ENCODE data around the gene DLG2. TPM values are rescaled to one million over a fixed set of nuclear protein-coding genes. Genes with fewer than 3 reads are reported as not detected.

DLG2 gene
- total and polyA plus RNA-seq, 9 of the 15 experiments (the other 6 are each of a cell fraction or from before 2014, with no cell fraction given), result 0.52 to 1.6 (median 0.95) TPM

DNA sequence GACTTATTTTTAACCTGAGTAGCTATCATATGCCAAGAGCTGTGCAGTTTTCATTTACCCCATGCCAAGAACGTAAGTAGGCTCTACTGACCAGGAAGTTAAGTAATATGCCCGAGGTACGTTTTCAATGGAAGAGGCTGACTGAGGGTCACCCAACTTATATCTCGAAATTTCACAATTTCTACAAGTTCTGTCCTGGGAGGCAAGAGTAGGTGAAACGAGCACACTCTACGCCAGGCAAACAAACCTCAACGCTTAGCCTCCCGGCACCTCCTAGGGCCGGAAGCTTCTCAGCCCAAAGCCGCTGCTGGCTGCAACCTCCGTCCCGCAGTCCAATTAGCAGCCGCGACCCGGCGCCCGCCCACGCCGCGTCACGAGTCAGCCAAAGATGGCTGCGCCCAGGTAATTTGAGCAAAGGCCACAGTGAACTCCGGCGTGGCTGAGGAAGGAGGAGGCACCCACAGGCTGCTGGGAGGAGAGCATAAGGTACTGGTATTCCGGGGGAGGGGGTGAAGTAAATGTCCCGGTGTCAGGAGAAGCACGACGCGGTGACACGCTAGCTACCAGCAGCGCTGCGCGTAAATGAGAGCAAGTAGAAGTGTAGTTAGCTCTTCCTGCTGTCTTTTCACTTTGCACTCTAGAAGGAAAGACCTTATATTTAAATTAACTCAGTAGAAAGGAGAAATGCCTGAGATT, 20.6 kb upstream of the DLG2 start, which contains the start of gene TMEM126A (continued):
- TF ChIP-seq, protein P1, sequence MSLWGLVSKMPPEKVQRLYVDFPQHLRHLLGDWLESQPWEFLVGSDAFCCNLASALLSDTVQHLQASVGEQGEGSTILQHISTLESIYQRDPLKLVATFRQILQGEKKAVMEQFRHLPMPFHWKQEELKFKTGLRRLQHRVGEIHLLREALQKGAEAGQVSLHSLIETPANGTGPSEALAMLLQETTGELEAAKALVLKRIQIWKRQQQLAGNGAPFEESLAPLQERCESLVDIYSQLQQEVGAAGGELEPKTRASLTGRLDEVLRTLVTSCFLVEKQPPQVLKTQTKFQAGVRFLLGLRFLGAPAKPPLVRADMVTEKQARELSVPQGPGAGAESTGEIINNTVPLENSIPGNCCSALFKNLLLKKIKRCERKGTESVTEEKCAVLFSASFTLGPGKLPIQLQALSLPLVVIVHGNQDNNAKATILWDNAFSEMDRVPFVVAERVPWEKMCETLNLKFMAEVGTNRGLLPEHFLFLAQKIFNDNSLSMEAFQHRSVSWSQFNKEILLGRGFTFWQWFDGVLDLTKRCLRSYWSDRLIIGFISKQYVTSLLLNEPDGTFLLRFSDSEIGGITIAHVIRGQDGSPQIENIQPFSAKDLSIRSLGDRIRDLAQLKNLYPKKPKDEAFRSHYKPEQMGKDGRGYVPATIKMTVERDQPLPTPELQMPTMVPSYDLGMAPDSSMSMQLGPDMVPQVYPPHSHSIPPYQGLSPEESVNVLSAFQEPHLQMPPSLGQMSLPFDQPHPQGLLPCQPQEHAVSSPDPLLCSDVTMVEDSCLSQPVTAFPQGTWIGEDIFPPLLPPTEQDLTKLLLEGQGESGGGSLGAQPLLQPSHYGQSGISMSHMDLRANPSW (CRISPR knock-in tag; IDR thresholded peaks at IDR 0.05), result no peak
- TF ChIP-seq CEBPB (tag; IDR thresholded peaks at IDR 0.05) (peak; percentile 59), RAD51 (IDR thresholded peaks at IDR 0.05; ENCODE audit: borderline replicate concordance, low read depth) (peak; percentile 58; the same call in 1 of the 2 replicates), CTCFL (IDR thresholded peaks at IDR 0.05; ENCODE audit: borderline replicate concordance, insufficient read depth, low read depth, low read length, poor library complexity, severe bottlenecking) (no peak), POLR2B (IDR thresholded peaks at IDR 0.05; ENCODE audit: low read depth, partially characterized antibody) (peak; percentile 92), FOXM1 (IDR thresholded peaks at IDR 0.05; ENCODE audit: low read depth) (0 out of 2 replicates have a peak, but pooled peaks have one; percentile 14), FOXM1 (CRISPR knock-in tag; IDR thresholded peaks at IDR 0.05; ENCODE audit: low read depth) (no peak), SOX6 (IDR thresholded peaks at IDR 0.05) (0 out of 2 replicates have a peak, but pooled peaks have one; percentile 25), POLR3A (IDR thresholded peaks at IDR 0.05; ENCODE audit: borderline replicate concordance, extremely low read depth, insufficient read depth, insufficient read length) (no peak), SMARCE1 (IDR thresholded peaks at IDR 0.05) (no peak), RUNX1 (IDR thresholded peaks at IDR 0.05; ENCODE audit: low read depth) (no peak), SIN3A (IDR thresholded peaks at IDR 0.05; ENCODE audit: borderline replicate concordance in 2 of 2, control insufficient read depth in 1 of 2, low read depth in 2 of 2, low read length in 2 of 2) (peak in 1 of 2 experiments; percentile 58; a peak in 1 of 4 replicates), ZNF444 (CRISPR knock-in tag; IDR thresholded peaks at IDR 0.05) (no peak), ZNF253 (CRISPR knock-in tag; conservative IDR thresholded peaks at IDR 0.05) (no peak), E2F5 (CRISPR knock-in tag; IDR thresholded peaks at IDR 0.05) (no peak), ZNF696 (CRISPR knock-in tag; conservative IDR thresholded peaks at IDR 0.05) (no peak), KLF16 (IDR thresholded peaks at IDR 0.05) (no peak)
- TF ChIP-seq, protein P2, sequence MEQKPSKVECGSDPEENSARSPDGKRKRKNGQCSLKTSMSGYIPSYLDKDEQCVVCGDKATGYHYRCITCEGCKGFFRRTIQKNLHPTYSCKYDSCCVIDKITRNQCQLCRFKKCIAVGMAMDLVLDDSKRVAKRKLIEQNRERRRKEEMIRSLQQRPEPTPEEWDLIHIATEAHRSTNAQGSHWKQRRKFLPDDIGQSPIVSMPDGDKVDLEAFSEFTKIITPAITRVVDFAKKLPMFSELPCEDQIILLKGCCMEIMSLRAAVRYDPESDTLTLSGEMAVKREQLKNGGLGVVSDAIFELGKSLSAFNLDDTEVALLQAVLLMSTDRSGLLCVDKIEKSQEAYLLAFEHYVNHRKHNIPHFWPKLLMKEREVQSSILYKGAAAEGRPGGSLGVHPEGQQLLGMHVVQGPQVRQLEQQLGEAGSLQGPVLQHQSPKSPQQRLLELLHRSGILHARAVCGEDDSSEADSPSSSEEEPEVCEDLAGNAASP (IDR thresholded peaks at IDR 0.05), result no peak
- TF ChIP-seq, protein P3, sequence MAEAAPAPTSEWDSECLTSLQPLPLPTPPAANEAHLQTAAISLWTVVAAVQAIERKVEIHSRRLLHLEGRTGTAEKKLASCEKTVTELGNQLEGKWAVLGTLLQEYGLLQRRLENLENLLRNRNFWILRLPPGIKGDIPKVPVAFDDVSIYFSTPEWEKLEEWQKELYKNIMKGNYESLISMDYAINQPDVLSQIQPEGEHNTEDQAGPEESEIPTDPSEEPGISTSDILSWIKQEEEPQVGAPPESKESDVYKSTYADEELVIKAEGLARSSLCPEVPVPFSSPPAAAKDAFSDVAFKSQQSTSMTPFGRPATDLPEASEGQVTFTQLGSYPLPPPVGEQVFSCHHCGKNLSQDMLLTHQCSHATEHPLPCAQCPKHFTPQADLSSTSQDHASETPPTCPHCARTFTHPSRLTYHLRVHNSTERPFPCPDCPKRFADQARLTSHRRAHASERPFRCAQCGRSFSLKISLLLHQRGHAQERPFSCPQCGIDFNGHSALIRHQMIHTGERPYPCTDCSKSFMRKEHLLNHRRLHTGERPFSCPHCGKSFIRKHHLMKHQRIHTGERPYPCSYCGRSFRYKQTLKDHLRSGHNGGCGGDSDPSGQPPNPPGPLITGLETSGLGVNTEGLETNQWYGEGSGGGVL (CRISPR knock-in tag; IDR thresholded peaks at IDR 0.05), result no peak

All from K562 (cell line).